ENCODE data around the gene CTDSPL. TPM values are rescaled to one million over a fixed set of nuclear protein-coding genes. Genes with fewer than 3 reads are reported as not detected.

Gene CTDSPL
- total RNA-seq, 1 experiment from 2014 or later = 27.4 TPM

DNA sequence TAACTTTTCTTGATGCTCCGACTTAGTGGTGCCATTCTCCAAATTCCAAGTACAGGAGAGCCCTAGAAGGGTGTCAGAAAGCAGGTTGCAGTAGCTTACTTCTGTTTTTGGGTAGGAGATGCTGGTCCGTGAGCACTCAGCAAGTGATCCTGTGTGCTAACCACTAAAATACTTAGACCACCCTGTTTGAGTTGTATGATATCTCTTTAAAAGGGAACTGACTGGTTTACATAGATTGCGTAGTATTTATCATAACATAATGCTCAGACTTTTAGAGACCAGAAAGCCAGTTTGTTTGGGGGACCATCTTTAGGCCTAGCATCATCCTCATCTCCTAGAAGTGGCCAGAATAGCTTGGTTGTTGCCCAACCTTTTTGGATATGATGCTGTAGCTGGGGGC, 26.7 kb downstream of the CTDSPL start:
- Histone ChIP-seq H3K36me3 (no peaks in the 10 kb centered on the region), H3K27ac (no peak overlapping the region), H3K27me3 (replicated peaks) (no peaks in the 10 kb centered on the region), H3K4me1 (replicated peaks) (peaks cover 5% of the 10 kb centered on the region), H3K9me3 (replicated peaks) (no peaks in the 10 kb centered on the region), H3K4me3 (no peak overlapping the region)
- DNase-seq (ENCODE audit: low read depth in 1 of 2, low spot score in 2 of 2) = no peak

DNA sequence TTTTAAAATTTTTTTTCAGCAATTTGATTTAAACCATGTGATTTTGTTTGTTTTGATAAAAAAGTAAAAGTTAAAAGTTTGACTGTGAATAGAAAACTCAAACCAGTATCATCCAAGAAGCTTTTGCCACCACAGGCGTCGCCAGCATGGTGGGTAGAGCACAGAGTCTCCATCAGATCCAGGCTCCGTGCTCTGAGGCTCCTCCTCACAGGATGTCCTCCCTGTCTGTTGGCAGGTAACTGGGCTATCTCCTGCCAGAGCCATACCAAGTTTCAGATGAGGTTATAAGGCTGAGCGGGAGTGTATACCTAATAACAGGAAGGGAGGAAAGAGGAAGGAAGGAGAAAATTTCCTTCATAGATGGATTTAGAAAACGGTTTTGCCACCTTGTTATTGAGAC, 28.8 kb downstream of the CTDSPL start:
- H3K4me1 ChIP-seq (replicated peaks) = peaks cover 9% of the 10 kb centered on the region
- no peaks in the 10 kb centered on the region for H3K27me3 ChIP-seq (replicated peaks)
- no peak overlapping the region for H3K4me3 ChIP-seq
- H3K27ac ChIP-seq = no peak overlapping the region
- H3K9me3 ChIP-seq (replicated peaks) = 0 out of 2 replicates have a peak, but pooled peaks cover 3% of the 10 kb centered on the region
- H3K36me3 ChIP-seq = no peaks in the 10 kb centered on the region
- DNase-seq (ENCODE audit: low read depth in 1 of 2, low spot score in 2 of 2) = no peak

DNA sequence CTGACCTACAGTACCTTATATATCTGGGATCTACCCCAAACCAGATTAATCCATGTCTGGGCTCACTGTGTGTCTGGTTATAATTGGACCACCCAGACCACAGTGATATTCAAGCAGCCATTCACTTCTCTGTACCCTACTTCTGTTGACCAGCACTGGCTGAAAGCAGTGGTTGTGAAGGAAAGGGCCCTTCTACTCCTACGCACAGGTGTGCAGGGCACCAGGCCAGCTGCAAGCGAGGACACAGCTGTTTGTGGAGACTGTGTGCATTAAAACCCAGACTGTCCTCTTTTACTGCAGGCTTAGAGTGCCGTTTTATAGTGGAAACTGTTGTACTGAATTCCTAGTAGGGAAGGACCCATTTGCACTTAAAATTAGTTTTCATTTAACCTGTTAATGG, 29.5 kb downstream of the CTDSPL start:
- Histone ChIP-seq H3K4me3 (no peak overlapping the region), H3K27me3 (replicated peaks) (no peaks in the 10 kb centered on the region), H3K4me1 (replicated peaks) (peaks cover 9% of the 10 kb centered on the region), H3K36me3 (no peaks in the 10 kb centered on the region), H3K27ac (no peak overlapping the region), H3K9me3 (replicated peaks) (0 out of 2 replicates have a peak, but pooled peaks cover 3% of the 10 kb centered on the region)
- DNase-seq (ENCODE audit: low read depth in 1 of 2, low spot score in 2 of 2) = no peak

- H3K36me3 ChIP-seq = no peaks in the 10 kb centered on the region
- no peak overlapping the region for H3K27ac ChIP-seq
- no peak for DNase-seq (ENCODE audit: low read depth in 1 of 2, low spot score in 2 of 2)
- H3K9me3 ChIP-seq (replicated peaks) = 0 out of 2 replicates have a peak, but pooled peaks cover 3% of the 10 kb centered on the region
- H3K27me3 ChIP-seq (replicated peaks) = no peaks in the 10 kb centered on the region
- peaks cover 12% of the 10 kb centered on the region for H3K4me1 ChIP-seq (replicated peaks)
- H3K4me3 ChIP-seq = no peak overlapping the region
Observed at GRCh38 chr3:37892927-37893600, 31.4 kb downstream of the CTDSPL start.

GRCh38 chr3:37896827-37897226, 35.1 kb downstream of the CTDSPL start:
- DNase-seq (ENCODE audit: low read depth in 1 of 2, low spot score in 2 of 2) = no peak
- Histone ChIP-seq H3K4me3 (no peak overlapping the region), H3K27ac (no peak overlapping the region), H3K4me1 (replicated peaks) (peaks cover 7% of the 10 kb centered on the region), H3K36me3 (no peaks in the 10 kb centered on the region), H3K9me3 (replicated peaks) (0 out of 2 replicates have a peak, but pooled peaks cover 3% of the 10 kb centered on the region), H3K27me3 (replicated peaks) (no peaks in the 10 kb centered on the region)

GRCh38 chr3:37897763-37898162, 36.1 kb downstream of the CTDSPL start:
- H3K36me3 ChIP-seq = no peaks in the 10 kb centered on the region
- H3K4me1 ChIP-seq (replicated peaks) = peaks cover 7% of the 10 kb centered on the region
- DNase-seq (ENCODE audit: low read depth in 1 of 2, low spot score in 2 of 2) = no peak
- H3K27ac ChIP-seq = no peak overlapping the region
- no peaks in the 10 kb centered on the region for H3K27me3 ChIP-seq (replicated peaks)
- H3K9me3 ChIP-seq (replicated peaks) = 0 out of 2 replicates have a peak, but pooled peaks cover 3% of the 10 kb centered on the region
- H3K4me3 ChIP-seq = no peak overlapping the region

- no peak for DNase-seq (ENCODE audit: low read depth in 1 of 2, low spot score in 2 of 2)
- Histone ChIP-seq H3K27ac (no peak overlapping the region), H3K27me3 (replicated peaks) (no peaks in the 10 kb centered on the region), H3K9me3 (replicated peaks) (0 out of 2 replicates have a peak, but pooled peaks cover 3% of the 10 kb centered on the region), H3K4me1 (replicated peaks) (peaks cover 7% of the 10 kb centered on the region), H3K36me3 (no peaks in the 10 kb centered on the region), H3K4me3 (no peak overlapping the region)
Observed at GRCh38 chr3:37898424-37898823, 36.7 kb downstream of the CTDSPL start.

GRCh38 chr3:37899101-37899707, 37.5 kb downstream of the CTDSPL start:
- DNase-seq (ENCODE audit: low read depth in 1 of 2, low spot score in 2 of 2) = no peak
- Histone ChIP-seq H3K36me3 (no peaks in the 10 kb centered on the region), H3K4me3 (no peak overlapping the region), H3K4me1 (replicated peaks) (peaks cover 7% of the 10 kb centered on the region), H3K9me3 (replicated peaks) (0 out of 2 replicates have a peak, but pooled peaks cover 3% of the 10 kb centered on the region), H3K27me3 (replicated peaks) (no peaks in the 10 kb centered on the region), H3K27ac (no peak overlapping the region)

DNA sequence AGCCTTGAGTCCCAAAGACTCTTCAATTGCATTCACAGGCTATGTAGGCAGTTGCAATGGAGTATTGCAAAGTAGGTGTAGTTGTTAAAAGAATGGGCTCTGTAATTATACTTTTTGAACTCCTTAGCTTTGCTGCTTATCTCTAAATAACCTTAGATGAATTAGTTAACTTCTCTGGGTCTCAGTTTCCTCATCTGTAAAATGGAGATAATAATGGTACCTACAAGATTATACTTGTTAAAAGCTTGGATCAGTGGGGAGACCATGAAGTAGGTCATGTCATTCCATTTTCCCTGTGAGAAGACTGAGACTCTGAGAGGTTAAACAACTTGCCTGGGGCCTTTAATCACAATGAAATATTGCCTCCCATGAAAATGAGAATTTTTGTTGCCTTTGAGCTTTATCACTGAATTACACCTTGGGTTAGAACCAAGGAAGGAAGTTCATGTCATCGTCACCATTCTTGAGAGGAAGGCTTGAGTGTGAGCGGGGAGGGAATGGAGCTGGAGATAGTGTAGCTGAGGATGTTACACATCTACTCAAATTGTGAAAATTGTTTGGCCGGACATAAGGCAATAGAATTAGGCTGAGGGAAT, 38.1 kb downstream of the CTDSPL start:
- no peak overlapping the region for H3K27ac ChIP-seq
- peaks cover 10% of the 10 kb centered on the region for H3K4me1 ChIP-seq (replicated peaks)
- no peaks in the 10 kb centered on the region for H3K36me3 ChIP-seq
- no peak overlapping the region for H3K4me3 ChIP-seq
- H3K27me3 ChIP-seq (replicated peaks) = no peaks in the 10 kb centered on the region
- DNase-seq (ENCODE audit: low read depth in 1 of 2, low spot score in 2 of 2) = no peak
- 0 out of 2 replicates have a peak, but pooled peaks cover 3% of the 10 kb centered on the region for H3K9me3 ChIP-seq (replicated peaks)

DNA sequence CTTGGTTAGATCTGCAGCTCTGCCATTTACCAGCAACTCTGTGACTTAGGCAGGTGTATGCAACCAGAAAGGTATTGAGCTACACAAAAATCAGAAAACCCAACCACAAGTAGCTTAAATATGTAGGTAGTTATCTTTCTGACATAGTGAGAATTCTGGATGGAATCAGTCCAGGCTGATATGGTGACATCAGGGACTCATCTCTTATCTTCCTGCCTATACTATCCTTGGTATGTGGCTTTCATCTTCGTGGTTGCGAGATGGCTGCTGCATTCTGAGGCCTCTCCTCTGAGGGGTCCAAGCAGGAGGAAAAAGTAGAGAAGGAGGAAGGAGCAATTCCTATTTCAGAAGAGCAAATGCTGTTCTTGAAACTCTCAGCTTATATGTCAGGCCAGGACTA, 40.0 kb downstream of the CTDSPL start:
- Histone ChIP-seq H3K4me3 (no peak overlapping the region), H3K9me3 (replicated peaks) (no peaks in the 10 kb centered on the region), H3K4me1 (replicated peaks) (peaks cover 24% of the 10 kb centered on the region), H3K27me3 (replicated peaks) (no peaks in the 10 kb centered on the region), H3K27ac (no peak overlapping the region), H3K36me3 (no peaks in the 10 kb centered on the region)
- no peak for DNase-seq (ENCODE audit: low read depth in 1 of 2, low spot score in 2 of 2)

DNA sequence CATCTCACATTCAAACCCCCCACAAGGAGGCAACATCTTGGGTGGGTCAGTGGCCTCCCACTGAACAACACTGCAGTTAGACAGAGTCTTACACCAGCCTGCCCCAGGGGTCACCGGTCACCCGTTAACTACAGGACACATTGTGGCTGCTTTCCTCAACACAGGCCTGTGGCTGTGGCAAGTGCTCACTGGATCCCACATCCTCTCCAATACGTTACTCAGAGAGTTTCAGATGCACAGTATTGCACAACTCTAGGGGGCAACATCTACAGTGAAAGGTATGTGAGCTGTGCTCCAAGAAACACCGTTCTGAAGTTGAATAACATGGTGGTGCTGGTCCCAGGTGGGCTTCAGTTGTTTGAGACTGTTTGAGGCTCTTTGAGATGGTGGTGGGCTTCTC, 41.0 kb downstream of the CTDSPL start:
- Histone ChIP-seq H3K4me1 (replicated peaks) (peaks cover 30% of the 10 kb centered on the region), H3K27ac (no peak overlapping the region), H3K9me3 (replicated peaks) (no peaks in the 10 kb centered on the region), H3K4me3 (no peak overlapping the region), H3K36me3 (no peaks in the 10 kb centered on the region), H3K27me3 (replicated peaks) (no peaks in the 10 kb centered on the region)
- DNase-seq (ENCODE audit: low read depth in 1 of 2, low spot score in 2 of 2) = no peak

GRCh38 chr3:37903320-37903719, 41.6 kb downstream of the CTDSPL start:
- Histone ChIP-seq H3K27me3 (replicated peaks) (no peaks in the 10 kb centered on the region), H3K36me3 (no peaks in the 10 kb centered on the region), H3K4me3 (no peak overlapping the region), H3K9me3 (replicated peaks) (no peaks in the 10 kb centered on the region), H3K4me1 (replicated peaks) (peaks cover 36% of the 10 kb centered on the region), H3K27ac (no peak overlapping the region)
- no peak for DNase-seq (ENCODE audit: low read depth in 1 of 2, low spot score in 2 of 2)

- no peak overlapping the region for H3K27ac ChIP-seq
- H3K4me3 ChIP-seq = no peak overlapping the region
- no peaks in the 10 kb centered on the region for H3K27me3 ChIP-seq (replicated peaks)
- H3K4me1 ChIP-seq (replicated peaks) = peaks cover 36% of the 10 kb centered on the region
- no peaks in the 10 kb centered on the region for H3K36me3 ChIP-seq
- no peak for DNase-seq (ENCODE audit: low read depth in 1 of 2, low spot score in 2 of 2)
- H3K9me3 ChIP-seq (replicated peaks) = no peaks in the 10 kb centered on the region
Observed at GRCh38 chr3:37903734-37904133, 42.1 kb downstream of the CTDSPL start.

- DNase-seq (ENCODE audit: low read depth in 1 of 2, low spot score in 2 of 2) = no peak
- Histone ChIP-seq H3K27ac (no peak overlapping the region), H3K4me3 (no peak overlapping the region), H3K36me3 (no peaks in the 10 kb centered on the region), H3K4me1 (replicated peaks) (peaks cover 36% of the 10 kb centered on the region), H3K27me3 (replicated peaks) (no peaks in the 10 kb centered on the region), H3K9me3 (replicated peaks) (no peaks in the 10 kb centered on the region)
Observed at GRCh38 chr3:37904601-37905000, 42.9 kb downstream of the CTDSPL start.

All from SJSA1 (cell line).